Pancreas (tissue), 10 donors: ENCODE data around the gene HSF5. TPM values are rescaled to one million over a fixed set of nuclear protein-coding genes. Genes with fewer than 3 reads are reported as not detected.
A peak's percentile ranks its signal among the peaks of the same experiment; 100 is the strongest.

Experiments
- ATAC-seq, 4 donors: fragments of 200-7000 bp; cut with Tn5 transposase; one replicate each; pipeline versions ENCODE4 v1.8.0 to v1.9.1; 2020; ENCODE audit warnings: mild to moderate bottlenecking in 4 of 4, moderate library complexity in 4 of 4
- DNase-seq, 6 donors: peaks; one replicate each; pipeline ENCODE4 v3.0.0-alpha.2; 2020
- FAIRE-seq: peaks from 2 replicates; lab custom pipeline; 2012; peaks lifted over from hg19 to GRCh38; lab: Jason Lieb, UNC
- H3K27ac ChIP-seq, 4 donors: fragments of 200-600 bp; sonication (generic); 1 replicate in 3 of 4; 2 replicates in 1 of 4; pipeline versions ENCODE4 v1.5.0 to v1.8.0; 2020
- H3K27me3 ChIP-seq, 4 donors: fragments of 200-600 bp; one replicate each; pipeline ENCODE4 v1.8.0; 2021
- H3K36me3 ChIP-seq, 3 donors: fragments of 200-600 bp; sonication (generic) in 1 of 3; one replicate each; pipeline versions ENCODE4 v1.5.0 to v1.8.0; 2020 to 2021
- H3K4me1 ChIP-seq, 3 donors: fragments of 200-600 bp; one replicate each; pipeline ENCODE4 v1.8.0; 2021
- H3K4me3 ChIP-seq, 4 donors: fragments of 200-600 bp; sonication (generic) in 2 of 4; one replicate each; pipeline versions ENCODE4 v1.5.0 to v1.8.0; 2020 to 2021
- H3K9me3 ChIP-seq, 4 donors: fragments of 200-600 bp; one replicate each; pipeline ENCODE4 v1.8.0; 2021
- WGBS, 2 donors: extraction: QIAGEN DNeasy Blood & Tissue Kit; methylation state at CpG; one replicate each; pipeline ENCODE4 v1.1.7; 2013; 5-methylcytosine and 5-hydroxymethylcytosine counted together
- intact Hi-C, 3 donors: fragments of 100-400 bp; cut with DNase I; formaldehyde crosslinking; loops; one replicate each; pipeline versions ENCODE4 v1.11.1 to v1.14.2; 2022
- polyA plus RNA-seq, 2 donors: library from polyadenylated mRNA; stranded (reverse); fragments of 200-250 nt; gene quantifications; one replicate each; pipeline ENCODE4 v1.2.3, GENCODE V29; 2013
- total RNA-seq, 6 donors: library from RNA; stranded (reverse); fragmentation: NEBNext Ultra II Directional in 4 of 6; extraction: Animal tissue kit (Norgen Biotek cat#: 25700) in 4 of 6; gene quantifications; one replicate each; pipeline versions ENCODE4 v1.2.1 to v1.2.4, GENCODE V29; 2021 to 2023
- TF ChIP-seq, protein P1 (sequence below), 4 donors: fragments of 200-600 bp; sonication (generic) in 3 of 4; IDR thresholded peaks; one replicate each; pipeline versions ENCODE4 v1.5.0 to v1.8.0; 2021; ENCODE audit warnings: antibody characterized with exemption in 4 of 4
- donor health status: healthy with polysubstance abuse.
- donor health status: DM: no; HTN: no; CAD: no; lungs with moderate emphysema.
- donor health status: DM: no; HTN: no; CAD: no.
- donor health status: control.
- donor health status: control.
- donor health status: Bipolar disorder and iron deficiency.
- donor health status: DM: yes; HTN: yes; CAD: no.
- donor health status: DM: no; HTN: no; CAD: no.
- donor health status: DM: no; HTN: no; CAD: no.
- donor health status: DM: yes; HTN: yes; CAD: no.

Gene HSF5
- total and polyA plus RNA-seq, 8 donors: 0.04 TPM; not detected in 7

DNA sequence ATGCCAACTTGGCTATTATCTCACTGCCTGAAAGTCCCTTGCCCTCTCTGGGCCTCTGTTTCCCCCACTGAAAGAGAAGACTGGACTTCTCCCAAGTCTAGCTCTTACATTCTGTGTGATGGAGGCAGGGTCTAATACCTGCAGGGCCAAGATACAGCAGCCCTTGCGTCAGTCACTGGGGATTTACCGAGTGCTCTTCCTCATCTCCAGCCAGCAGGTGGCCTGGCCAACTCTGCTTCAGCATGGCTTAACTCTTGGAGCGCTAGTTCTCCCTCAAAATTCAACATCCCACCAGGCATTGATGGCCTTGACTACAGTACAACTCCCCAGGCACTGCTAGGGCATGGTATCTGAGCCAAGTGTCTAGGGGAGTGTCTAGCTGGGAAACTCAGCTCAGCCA lies 46.1 kb upstream of the HSF5 start:
- H3K4me1 ChIP-seq: no peaks in the 10 kb centered on the region
- FAIRE-seq (no peak), DNase-seq (no peak), ATAC-seq (no peak)
- no peaks in the 10 kb centered on the region for H3K9me3 ChIP-seq
- no peaks in the 10 kb centered on the region for H3K27me3 ChIP-seq
- TF ChIP-seq, protein P1, sequence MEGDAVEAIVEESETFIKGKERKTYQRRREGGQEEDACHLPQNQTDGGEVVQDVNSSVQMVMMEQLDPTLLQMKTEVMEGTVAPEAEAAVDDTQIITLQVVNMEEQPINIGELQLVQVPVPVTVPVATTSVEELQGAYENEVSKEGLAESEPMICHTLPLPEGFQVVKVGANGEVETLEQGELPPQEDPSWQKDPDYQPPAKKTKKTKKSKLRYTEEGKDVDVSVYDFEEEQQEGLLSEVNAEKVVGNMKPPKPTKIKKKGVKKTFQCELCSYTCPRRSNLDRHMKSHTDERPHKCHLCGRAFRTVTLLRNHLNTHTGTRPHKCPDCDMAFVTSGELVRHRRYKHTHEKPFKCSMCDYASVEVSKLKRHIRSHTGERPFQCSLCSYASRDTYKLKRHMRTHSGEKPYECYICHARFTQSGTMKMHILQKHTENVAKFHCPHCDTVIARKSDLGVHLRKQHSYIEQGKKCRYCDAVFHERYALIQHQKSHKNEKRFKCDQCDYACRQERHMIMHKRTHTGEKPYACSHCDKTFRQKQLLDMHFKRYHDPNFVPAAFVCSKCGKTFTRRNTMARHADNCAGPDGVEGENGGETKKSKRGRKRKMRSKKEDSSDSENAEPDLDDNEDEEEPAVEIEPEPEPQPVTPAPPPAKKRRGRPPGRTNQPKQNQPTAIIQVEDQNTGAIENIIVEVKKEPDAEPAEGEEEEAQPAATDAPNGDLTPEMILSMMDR (IDR thresholded peaks at IDR 0.05): no peak
- 61 to 84% methylated on average over 3 of the region's 3 CpGs for WGBS, 2 donors
- intact Hi-C loops: no loop called here
- no peaks in the 10 kb centered on the region for H3K36me3 ChIP-seq
- H3K4me3 ChIP-seq: no peak overlapping the region
- H3K27ac ChIP-seq: no peak overlapping the region

DNA sequence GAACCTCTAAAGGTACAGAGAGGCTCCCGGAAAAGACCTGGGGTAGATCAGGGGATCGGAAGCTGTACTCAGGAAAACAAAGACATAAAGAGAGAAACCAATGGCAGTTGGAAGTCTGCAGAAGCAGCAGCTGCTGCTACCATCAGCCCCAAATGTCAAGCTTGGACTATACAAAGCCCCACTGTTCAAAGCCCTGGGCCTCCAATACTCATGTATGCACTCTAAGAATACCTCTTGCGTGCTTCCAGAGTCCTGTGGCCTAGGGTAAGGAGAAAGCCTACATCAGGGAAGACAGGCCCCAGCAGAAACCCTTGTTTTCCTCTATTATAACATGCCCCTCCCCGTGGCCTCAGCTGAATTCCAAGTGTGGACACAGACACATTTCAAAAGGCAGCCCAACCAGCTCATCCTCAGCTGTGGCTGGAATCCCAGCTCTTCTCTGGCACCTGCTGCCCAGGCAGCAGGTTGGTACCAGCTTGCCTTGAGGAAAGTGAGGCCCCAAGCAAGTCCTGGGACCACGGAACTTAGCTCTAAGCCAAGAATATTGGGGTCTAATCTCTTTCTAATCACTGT lies 45.5 kb upstream of the HSF5 start:
- TF ChIP-seq, protein P1 (IDR thresholded peaks at IDR 0.05): no peak
- FAIRE-seq (no peak), DNase-seq (no peak), ATAC-seq (no peak)
- Histone ChIP-seq H3K4me1 (no peaks in the 10 kb centered on the region), H3K27me3 (no peaks in the 10 kb centered on the region), H3K4me3 (no peak overlapping the region), H3K27ac (no peak overlapping the region), H3K36me3 (no peaks in the 10 kb centered on the region), H3K9me3 (no peaks in the 10 kb centered on the region)
- WGBS, 2 donors: 91 to 93% methylated on average over 5 of the region's 5 CpGs
- intact Hi-C loops: no loop called here

DNA sequence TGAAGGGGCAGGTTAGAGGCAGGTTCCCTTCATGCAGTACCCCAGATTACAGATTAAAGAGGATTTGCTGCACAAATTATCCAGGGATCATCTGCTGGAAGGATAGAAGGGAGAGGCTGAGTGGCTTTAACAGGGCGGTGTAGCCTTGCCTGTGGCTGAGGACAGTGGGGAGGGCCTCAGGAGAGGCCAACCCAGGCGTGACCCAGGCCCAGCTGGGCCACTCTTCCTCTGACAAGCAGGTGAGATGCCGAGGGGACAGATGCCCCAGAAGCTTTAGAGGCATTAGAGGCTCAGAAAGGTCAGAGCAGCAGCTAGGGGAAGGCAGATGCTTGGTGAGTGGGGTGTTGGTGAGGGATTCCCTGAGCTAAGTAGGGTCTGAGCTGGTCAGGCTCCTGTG lies 44.3 kb upstream of the HSF5 start:
- intact Hi-C loops: no loop called here
- FAIRE-seq (no peak), DNase-seq (no peak), ATAC-seq (no peak)
- WGBS, 2 donors: 55 to 73% methylated on average over 3 of the region's 3 CpGs
- Histone ChIP-seq H3K4me3 (no peak overlapping the region), H3K27ac (no peak overlapping the region), H3K27me3 (no peaks in the 10 kb centered on the region), H3K36me3 (no peaks in the 10 kb centered on the region), H3K9me3 (no peaks in the 10 kb centered on the region), H3K4me1 (no peaks in the 10 kb centered on the region)
- TF ChIP-seq, protein P1 (IDR thresholded peaks at IDR 0.05): no peak

DNA sequence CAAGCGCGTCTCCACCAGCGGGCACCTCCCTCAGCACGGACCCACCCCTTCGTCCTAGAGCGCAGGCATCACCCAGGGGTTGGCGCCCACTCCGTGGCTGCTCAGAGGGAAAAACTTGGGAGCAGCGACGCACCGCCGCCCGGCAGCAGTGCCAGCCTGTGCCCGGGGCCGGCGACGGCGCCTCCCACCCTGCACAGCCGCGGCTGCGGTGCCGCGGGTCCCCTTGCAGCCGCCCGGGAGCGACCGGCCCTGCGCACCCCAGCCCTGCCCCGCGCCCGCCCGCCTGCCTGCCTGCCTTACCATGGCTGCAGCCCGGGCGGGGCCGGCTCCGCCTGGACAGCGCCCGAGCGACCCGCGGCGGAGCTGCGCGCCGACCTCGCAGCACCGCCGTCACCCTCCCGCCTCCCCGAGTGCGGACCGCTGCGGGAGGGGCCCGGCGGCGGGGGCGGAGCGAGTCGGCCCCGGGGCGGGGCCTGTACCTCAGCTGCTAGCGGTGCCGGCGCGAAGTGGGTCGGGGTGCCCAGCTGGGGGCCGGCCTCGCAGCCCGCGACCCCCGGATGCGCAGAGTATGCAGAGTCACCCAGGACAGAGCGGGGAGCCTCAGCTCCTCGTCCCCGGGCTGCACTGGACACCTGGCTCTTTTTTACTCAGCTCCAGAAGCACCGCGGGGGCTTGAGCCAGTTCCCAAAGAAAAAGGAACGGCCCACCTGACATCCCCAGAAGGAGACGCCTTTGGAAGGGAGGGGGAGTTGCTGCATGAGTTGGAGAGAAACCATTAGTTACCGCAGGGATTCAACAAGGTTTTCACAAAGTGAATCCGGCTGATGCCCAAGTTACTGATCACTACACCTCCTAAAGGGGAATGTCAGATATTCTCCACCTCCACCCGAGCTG lies 43.7 kb upstream of the HSF5 start:
- ATAC-seq (peak; percentile 88 to 96 (median 92)), FAIRE-seq (no peak), DNase-seq (peak in 5 of 6 donors; percentile 37 to 83 (median 57))
- TF ChIP-seq, protein P1 (IDR thresholded peaks at IDR 0.05): no peak
- H3K4me1 ChIP-seq: no peaks in the 10 kb centered on the region
- H3K36me3 ChIP-seq: no peaks in the 10 kb centered on the region
- peak overlapping the region; percentile 26 to 59 (median 41) for H3K4me3 ChIP-seq
- 2% methylated on average over 59 to 82 of the region's 82 CpGs for WGBS, 2 donors
- intact Hi-C loops: no loop called here
- H3K27me3 ChIP-seq: no peaks in the 10 kb centered on the region
- no peak overlapping the region for H3K27ac ChIP-seq
- no peaks in the 10 kb centered on the region for H3K9me3 ChIP-seq

DNA sequence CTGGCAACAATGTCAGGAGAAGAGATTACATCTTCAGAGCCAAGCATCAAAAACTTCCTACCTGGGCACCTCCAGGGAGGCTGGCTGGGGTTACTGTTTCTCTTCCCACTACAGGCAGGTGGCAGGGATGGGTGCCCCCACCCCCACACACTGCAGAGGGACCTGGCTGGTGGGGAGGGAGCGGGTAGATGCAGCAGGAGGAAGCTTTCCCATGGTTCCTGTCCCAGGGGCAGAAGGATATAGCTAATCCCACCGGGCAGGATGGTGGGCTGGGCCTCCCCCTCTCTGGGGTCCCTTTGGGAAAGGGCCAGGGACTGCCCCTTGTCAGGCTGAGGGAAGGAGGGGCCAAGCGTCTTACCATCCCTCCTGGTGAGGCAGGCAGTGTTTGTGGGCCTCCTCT lies 42.9 kb upstream of the HSF5 start:
- TF ChIP-seq, protein P1 (IDR thresholded peaks at IDR 0.05): no peak
- FAIRE-seq (no peak), DNase-seq (no peak), ATAC-seq (no peak)
- H3K4me1 ChIP-seq: no peaks in the 10 kb centered on the region
- H3K9me3 ChIP-seq: no peaks in the 10 kb centered on the region
- H3K27ac ChIP-seq: no peak overlapping the region
- intact Hi-C loops: no loop called here
- no peaks in the 10 kb centered on the region for H3K27me3 ChIP-seq
- peak overlapping the region in 2 of 4 donors; percentile 51 to 59 for H3K4me3 ChIP-seq
- H3K36me3 ChIP-seq: no peaks in the 10 kb centered on the region
- WGBS, 2 donors: 47 to 50% methylated on average over 3 of the region's 3 CpGs
